Right cardiac atrium (tissue), 5 donors: Measurements from ENCODE around the gene DENND4C. TPM values are rescaled to one million over a fixed set of nuclear protein-coding genes. Genes with fewer than 3 reads are reported as not detected.

ENCODE experiments used
- ATAC-seq, 2 donors: fragments of 200-7000 bp; cut with Tn5 transposase; one replicate each; pipeline versions ENCODE4 v1.8.0 to v1.9.1; 2020; ENCODE audit warnings: moderate library complexity in 2 of 2, mild to moderate bottlenecking in 1 of 2
- DNase-seq, 3 donors: peaks; one replicate each; pipeline ENCODE4 v3.0.0-alpha.2; 2020
- H3K27ac ChIP-seq: one replicate; pipeline ENCODE4 v1.5.1; 2013; ENCODE audit warnings: mild to moderate bottlenecking, low read length, control low read depth, moderate library complexity
- H3K27me3 ChIP-seq: one replicate; pipeline ENCODE4 v1.6.1; 2013; ENCODE audit not compliant: control insufficient read depth, insufficient read depth
- H3K4me1 ChIP-seq: one replicate; pipeline ENCODE4 v1.6.1; 2013; ENCODE audit warnings: low read length; ENCODE audit not compliant: control insufficient read depth, insufficient read depth
- H3K4me3 ChIP-seq: one replicate; pipeline ENCODE4 v1.5.1; 2013; ENCODE audit warnings: low read length, control low read depth
- H3K9me3 ChIP-seq: one replicate; pipeline ENCODE4 v1.6.1; 2013; ENCODE audit warnings: low read length; ENCODE audit not compliant: control insufficient read depth
- WGBS: extraction: QIAGEN DNeasy Blood & Tissue Kit; methylation state at CpG from one replicate; pipeline ENCODE4 v1.1.7; 2013; 5-methylcytosine and 5-hydroxymethylcytosine counted together
- intact Hi-C, 4 donors: fragments of 100-400 bp; cut with DNase I; formaldehyde crosslinking; loops; one replicate each; pipeline versions ENCODE4 v1.11.0 to v1.14.0; 2022 to 2023
- polyA plus RNA-seq: library from polyadenylated mRNA; stranded (reverse); fragments of 200-250 nt; gene quantifications from one replicate; pipeline ENCODE4 v1.2.3, GENCODE V29; 2013
- total RNA-seq, 4 donors: library from RNA; stranded (reverse); fragmentation: NEBNext Ultra II Directional; extraction: Animal tissue kit (Norgen Biotek cat#: 25700); gene quantifications; one replicate each; pipeline ENCODE4 v1.2.1, GENCODE V29; 2021
- donor health status: healthy with polysubstance abuse.
- donor health status: DM: no; HTN: yes; CAD: no.
- donor health status: DM: no; HTN: no; CAD: no.
- donor health status: DM: no; HTN: yes; CAD: no; lungs with severe emphysema.
- donor health status: DM: yes; HTN: yes; CAD: no.

DENND4C gene
- total and polyA plus RNA-seq, 5 donors, result 13.0 to 61.5 (median 43.7) TPM

DNA sequence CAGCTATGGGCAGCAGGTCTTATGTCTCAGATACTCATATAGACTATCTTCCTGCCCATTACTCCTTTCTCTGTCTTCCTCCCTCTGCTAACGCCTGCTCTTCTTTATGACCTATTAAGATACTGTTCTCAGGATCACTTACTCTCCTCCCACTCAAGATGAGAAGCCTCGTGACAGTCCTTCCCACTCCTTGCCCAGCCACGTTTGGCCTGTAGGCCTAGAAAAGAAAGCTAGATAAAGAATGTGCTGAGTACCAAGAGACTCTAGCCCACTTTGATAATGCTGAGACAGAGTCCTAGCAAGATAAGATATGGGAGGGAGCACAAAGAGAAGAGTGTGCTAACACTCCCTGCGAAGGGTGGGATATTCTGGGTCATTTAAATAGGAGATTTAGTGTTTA, 6.8 kb upstream of the DENND4C start:
- intact Hi-C loops, result no loop called here
- Histone ChIP-seq H3K4me1 (no peaks in the 10 kb centered on the region), H3K27ac (peak overlapping the region; percentile 58), H3K9me3 (no peaks in the 10 kb centered on the region), H3K4me3 (no peak overlapping the region), H3K27me3 (no peaks in the 10 kb centered on the region)
- WGBS, result 30% methylated on average over 4 of the region's 4 CpGs
- peak; percentile 69 to 73 for ATAC-seq
- DNase-seq, result no peak

DNA sequence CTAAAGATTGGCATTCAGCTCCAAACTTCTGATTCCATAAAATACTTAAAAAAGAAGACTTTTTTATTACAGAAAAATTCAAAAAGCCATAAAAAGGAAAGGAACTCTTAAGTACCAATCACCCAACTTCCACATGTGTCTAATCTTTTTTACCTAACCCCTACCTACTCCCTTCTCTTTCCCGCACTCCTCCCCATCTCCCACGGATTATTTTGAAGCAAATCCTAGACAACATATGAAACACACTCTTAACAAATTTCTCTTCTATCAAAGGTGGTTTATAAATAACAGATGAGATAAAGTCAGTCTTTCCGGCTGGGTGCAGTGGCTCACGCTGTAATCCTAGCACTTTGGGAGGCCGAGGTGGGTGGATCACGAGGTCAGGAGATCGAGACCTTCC, 5.9 kb upstream of the DENND4C start:
- H3K27me3 ChIP-seq, result no peaks in the 10 kb centered on the region
- ATAC-seq (no peak), DNase-seq (no peak)
- 76% methylated on average over 7 of the region's 7 CpGs for WGBS
- intact Hi-C loops, result no loop called here
- no peak overlapping the region for H3K4me3 ChIP-seq
- H3K4me1 ChIP-seq, result no peaks in the 10 kb centered on the region
- H3K9me3 ChIP-seq, result no peaks in the 10 kb centered on the region
- H3K27ac ChIP-seq, result no peak overlapping the region

DNA sequence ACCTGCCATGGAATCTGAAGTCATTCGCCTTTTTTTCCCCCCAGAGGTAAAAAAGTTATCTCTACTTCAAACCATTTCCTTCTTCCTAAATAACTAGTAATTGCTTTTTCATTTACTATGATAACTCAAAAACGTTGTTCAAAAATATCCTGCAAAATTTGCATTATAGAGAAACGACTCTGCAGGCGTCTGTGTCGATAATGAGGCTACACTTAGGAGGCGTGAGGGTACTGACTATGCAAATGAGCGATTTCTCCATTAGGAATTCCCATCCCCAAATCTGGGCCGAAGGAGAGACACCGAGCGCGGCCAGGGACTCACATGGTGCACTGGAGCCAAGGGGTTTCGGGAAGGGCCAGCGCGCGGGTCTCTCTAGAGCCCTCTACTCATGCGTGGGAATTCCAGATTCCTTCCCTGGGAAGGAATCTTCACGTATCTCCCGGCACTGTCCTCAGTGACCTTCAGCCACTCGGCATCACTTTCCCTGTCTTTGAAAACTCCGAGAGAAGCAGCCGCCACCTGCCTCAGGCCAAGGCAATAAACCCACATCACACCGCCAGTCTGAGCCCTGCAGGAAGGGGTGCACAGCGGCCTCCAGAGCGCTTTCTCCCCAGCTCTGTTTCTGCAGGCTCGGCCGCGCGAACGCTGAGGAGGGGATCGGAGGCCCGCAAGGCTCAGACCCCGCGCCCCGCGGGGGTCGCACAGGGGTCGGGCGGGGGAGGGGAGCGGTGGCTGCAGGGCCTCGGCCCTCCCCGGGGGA, 718 bp upstream of the DENND4C start:
- DNase-seq, result peak; percentile 49 to 91 (median 81)
- peak; percentile 65 to 72 for ATAC-seq
- no peaks in the 10 kb centered on the region for H3K27me3 ChIP-seq
- H3K4me3 ChIP-seq, result peak overlapping the region; percentile 86
- intact Hi-C loops, result loop anchor here in 2 of 4 donors (5.0 to 10.0 kb wide), 2 partner anchors 47 to 65 kb away; no protein-coding TSS in a partner anchor
- peak overlapping the region; percentile 82 for H3K27ac ChIP-seq
- whole genome bisulfite sequencing, result 2% methylated on average over 41 of the region's 41 CpGs
- H3K9me3 ChIP-seq, result no peaks in the 10 kb centered on the region
- no peaks in the 10 kb centered on the region for H3K4me1 ChIP-seq

DNA sequence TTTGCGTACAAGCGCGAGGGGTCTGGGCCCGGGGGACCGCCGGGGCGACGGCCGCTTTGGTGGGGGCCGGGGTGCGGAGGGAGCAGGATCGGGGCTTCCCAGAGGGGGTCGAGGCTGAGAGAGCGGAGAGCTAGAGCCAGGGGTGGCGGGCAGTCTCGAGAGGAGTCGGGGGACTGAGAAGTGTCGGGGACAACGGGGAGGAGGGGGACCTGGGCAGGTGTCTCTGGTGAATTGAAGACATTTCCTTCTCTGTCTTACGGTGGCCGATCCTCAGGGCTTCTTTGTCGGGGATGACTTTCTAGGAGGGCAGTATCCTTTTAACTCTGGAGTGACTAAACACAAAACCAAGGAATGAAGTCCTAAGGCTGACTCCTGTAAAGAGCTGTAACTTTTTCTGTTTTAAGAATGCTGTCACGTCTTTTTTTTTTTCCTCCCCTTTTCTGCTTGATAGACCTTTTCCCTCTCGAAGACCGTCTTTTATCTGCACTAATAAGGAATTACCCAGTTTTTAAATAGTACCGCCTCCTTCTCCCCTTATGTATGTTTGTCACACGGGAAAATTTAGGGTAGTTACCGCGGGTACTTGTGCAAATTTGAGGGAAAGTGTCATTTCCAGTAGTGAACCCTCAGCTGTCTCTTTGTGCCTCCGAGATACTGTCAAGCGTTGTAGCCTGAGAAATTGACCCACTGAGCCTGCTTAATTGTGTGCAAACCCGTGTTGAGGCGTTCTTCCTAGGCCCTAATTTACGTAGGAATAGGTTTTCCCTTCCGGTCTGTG, 822 bp downstream of the DENND4C start:
- no peaks in the 10 kb centered on the region for H3K9me3 ChIP-seq
- intact Hi-C loops, result loop anchor here in 2 of 4 donors (5.0 to 10.0 kb wide), 2 partner anchors 49 to 63 kb away; no protein-coding TSS in a partner anchor
- peak overlapping the region; percentile 95 for H3K27ac ChIP-seq
- peak overlapping the region; percentile 86 for H3K4me3 ChIP-seq
- no peaks in the 10 kb centered on the region for H3K27me3 ChIP-seq
- DNase-seq (no peak), ATAC-seq (no peak)
- under 1% methylated on average over 35 of the region's 35 CpGs for WGBS
- H3K4me1 ChIP-seq, result no peaks in the 10 kb centered on the region

DNA sequence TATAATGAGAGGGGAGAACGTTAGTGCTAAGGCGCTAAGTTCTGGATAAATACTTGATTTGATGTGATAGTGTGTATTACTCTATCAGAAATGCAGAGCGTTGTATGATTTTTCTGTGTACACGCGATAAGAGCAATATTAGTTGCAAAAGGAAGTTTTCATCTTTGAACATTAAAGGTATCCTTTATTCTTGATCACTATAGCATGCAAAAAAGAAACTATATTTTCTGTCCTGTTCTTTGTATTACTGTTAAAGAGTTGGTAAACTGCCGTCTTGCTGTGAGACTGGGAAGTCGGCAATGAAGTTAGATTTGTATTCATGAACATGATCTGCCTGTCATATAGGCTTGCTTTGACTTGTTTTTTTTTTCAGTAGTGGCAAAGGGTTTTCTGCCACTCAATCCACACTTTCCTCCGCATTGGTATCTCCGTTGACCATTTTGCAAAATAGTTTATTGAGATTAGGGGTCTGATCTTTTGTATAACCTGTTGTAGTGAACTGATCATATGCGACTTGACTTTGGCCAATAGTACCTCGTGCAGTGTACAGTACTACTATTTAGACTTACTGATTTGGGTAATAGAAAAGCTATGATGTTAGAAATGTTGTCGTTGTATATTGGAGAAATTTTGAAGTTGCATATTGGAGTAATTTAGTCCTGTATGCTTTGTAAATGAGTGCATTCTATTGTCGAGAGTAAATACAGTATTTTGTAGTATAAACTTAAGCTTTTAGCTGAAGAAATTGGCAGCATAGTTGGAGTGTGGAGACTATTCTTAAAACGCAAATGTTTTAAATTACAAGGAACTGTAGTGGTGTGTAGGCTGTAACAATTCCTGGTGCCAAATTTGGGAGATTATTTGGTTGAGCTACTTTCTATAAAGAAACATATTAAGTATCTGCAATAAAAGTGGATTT, 1.7 kb downstream of the DENND4C start:
- Histone ChIP-seq H3K27me3 (no peaks in the 10 kb centered on the region), H3K9me3 (no peaks in the 10 kb centered on the region), H3K4me1 (no peaks in the 10 kb centered on the region), H3K27ac (peak overlapping the region; percentile 61), H3K4me3 (peak overlapping the region; percentile 86)
- 5% methylated on average over 14 of the region's 14 CpGs for WGBS
- intact Hi-C loops, result loop anchor here in 2 of 4 donors (5.0 to 10.0 kb wide), 2 partner anchors 50 to 63 kb away; no protein-coding TSS in a partner anchor
- DNase-seq (no peak), ATAC-seq (no peak)

DNA sequence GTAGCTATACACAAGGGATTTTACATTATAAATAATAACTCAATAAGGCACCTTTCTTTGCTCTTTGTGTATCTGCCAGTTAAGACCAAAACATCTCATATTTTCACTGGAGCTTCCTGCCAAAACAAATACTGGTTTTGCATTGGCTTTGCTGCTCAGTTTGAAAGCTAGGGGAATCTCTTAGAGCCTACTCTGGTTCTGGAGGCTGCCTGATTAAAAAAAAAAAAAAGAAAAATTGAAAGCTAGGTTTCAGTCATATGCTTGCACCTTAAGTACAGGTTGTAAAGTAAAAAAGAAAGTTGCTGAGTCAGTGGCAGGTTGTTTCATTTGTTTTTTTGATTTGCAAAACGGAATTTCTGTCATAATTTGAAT, 2.3 kb downstream of the DENND4C start:
- H3K27ac ChIP-seq, result no peak overlapping the region
- intact Hi-C loops, result loop anchor here in 2 of 4 donors (5.0 to 10.0 kb wide), 2 partner anchors 51 to 62 kb away; no protein-coding TSS in a partner anchor

DNA sequence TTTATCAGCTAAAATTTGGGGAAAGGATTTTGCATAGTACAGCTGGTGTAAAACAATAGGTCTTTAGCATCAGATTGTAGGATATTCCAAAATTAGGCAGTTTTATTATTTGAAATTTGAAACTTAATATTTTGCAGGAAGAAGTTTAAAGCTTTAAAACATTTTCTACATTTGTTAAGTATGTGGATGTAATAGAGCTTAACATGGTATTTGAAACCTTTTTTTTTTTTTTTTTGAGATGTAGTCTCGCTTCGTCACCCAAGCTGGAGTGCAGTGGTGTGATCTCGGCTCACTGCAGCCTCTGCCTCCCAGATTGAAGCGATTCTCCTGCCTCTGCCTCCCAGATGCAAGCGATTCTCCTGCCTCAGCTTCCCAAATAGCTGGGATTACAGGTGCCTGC, 2.9 kb downstream of the DENND4C start:
- ATAC-seq (no peak), DNase-seq (no peak)
- Histone ChIP-seq H3K4me1 (no peaks in the 10 kb centered on the region), H3K27me3 (no peaks in the 10 kb centered on the region), H3K4me3 (peak overlapping the region; percentile 86), H3K9me3 (no peaks in the 10 kb centered on the region), H3K27ac (no peak overlapping the region)
- intact Hi-C loops, result loop anchor here in 2 of 4 donors (5.0 to 10.0 kb wide), 2 partner anchors 51 to 61 kb away; no protein-coding TSS in a partner anchor
- WGBS, result 56% methylated on average over 5 of the region's 5 CpGs

More for the DNA sequence above, 2.3 kb downstream of the DENND4C start:
- WGBS, result 14% methylated on average over 1 of the region's 1 CpG
- ATAC-seq, result no peak
- H3K27me3 ChIP-seq, result no peaks in the 10 kb centered on the region
- no peak for DNase-seq
- H3K4me3 ChIP-seq, result peak overlapping the region; percentile 86
- H3K9me3 ChIP-seq, result no peaks in the 10 kb centered on the region
- no peaks in the 10 kb centered on the region for H3K4me1 ChIP-seq

DNA sequence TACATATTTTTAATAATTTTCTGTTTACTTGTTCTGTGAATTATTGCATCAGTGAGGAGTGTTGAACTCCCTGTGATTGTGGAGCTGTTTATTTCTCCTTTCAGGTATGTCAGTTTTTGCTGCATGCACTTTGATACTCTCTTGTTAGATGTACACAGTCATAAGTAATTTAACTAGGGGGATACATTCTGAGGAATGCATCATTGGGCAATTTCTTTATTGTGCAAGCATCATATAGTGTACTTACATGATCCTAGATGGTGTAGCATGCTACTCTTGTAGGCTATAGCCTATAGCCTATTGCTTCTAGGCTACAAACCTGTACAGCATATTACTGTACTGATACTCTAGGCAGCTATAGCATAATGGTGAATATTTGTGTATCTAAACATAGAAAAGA, 9.5 kb downstream of the DENND4C start:
- peaks cover 3% of the 10 kb centered on the region for H3K4me1 ChIP-seq
- no peaks in the 10 kb centered on the region for H3K9me3 ChIP-seq
- H3K27ac ChIP-seq, result no peak overlapping the region
- no peak overlapping the region for H3K4me3 ChIP-seq
- no peak for DNase-seq
- H3K27me3 ChIP-seq, result no peaks in the 10 kb centered on the region
- intact Hi-C loops, result loop anchor here in 2 of 4 donors (10.0 kb wide), 1 partner anchor 55 kb away; no protein-coding TSS in a partner anchor
- ATAC-seq, result no peak

DNA sequence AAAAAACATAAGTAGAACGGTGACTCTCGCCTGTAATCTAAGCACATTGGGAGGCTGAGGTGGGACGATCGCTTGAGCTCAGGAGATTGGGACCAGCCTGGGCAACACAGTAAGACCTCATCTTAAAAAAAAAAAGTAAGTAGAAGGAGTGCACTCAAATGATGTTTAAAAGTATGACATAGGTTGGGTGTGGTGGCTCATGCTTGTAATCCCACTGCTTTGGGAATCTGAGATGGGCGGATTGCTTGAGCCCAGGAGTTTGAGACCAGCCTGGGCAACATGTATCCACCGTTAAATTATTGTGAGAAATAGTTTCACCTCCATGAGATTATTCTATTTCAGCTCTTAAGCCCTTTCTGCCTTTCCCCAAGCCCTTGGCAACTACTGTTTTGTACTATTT, 11.2 kb downstream of the DENND4C start:
- no peaks in the 10 kb centered on the region for H3K27me3 ChIP-seq
- intact Hi-C loops, result no loop called here
- no peak for ATAC-seq
- peaks cover 3% of the 10 kb centered on the region for H3K4me1 ChIP-seq
- H3K27ac ChIP-seq, result no peak overlapping the region
- whole genome bisulfite sequencing, result 87% methylated on average over 6 of the region's 6 CpGs
- DNase-seq, result no peak
- H3K9me3 ChIP-seq, result no peaks in the 10 kb centered on the region
- H3K4me3 ChIP-seq, result no peak overlapping the region

DNA sequence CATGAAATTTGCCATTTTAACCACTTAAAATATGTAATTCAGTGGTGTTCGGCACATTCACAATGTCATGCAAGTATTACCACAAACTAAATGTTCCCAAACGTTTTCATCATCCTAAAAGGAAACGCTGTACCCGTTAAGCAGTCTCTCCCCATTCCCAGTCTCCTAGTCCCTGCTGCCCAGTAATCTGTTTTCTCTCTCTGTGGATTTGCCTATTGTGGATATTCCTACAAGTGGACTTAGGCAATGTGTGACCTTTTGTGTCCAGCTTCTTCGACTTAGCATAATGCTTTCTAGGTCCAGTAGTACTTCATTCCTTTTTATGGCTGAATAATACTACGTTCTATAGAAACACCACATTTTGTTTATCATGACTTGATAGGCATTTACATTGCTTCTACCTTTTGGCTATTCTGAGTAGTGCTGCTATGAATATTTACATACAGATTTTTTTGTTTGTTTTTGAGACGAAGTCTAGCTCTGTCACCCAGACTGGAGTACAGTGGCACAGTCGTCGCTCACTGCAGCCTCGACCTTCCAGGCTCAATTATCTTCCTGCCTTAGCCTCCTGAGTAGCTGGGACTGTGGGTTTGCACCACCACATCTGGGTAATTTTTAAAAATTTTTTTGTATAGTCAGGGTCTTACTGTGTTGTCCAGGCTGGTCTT, 13.0 kb downstream of the DENND4C start:
- no peaks in the 10 kb centered on the region for H3K9me3 ChIP-seq
- H3K27ac ChIP-seq, result no peak overlapping the region
- intact Hi-C loops, result no loop called here
- peaks cover 3% of the 10 kb centered on the region for H3K4me1 ChIP-seq
- H3K27me3 ChIP-seq, result no peaks in the 10 kb centered on the region
- DNase-seq, result no peak
- WGBS, result 82% methylated on average over 10 of the region's 10 CpGs
- H3K4me3 ChIP-seq, result no peak overlapping the region
- ATAC-seq, result peak in 1 of 2 donors; percentile 14
